ENCODE measurements around the gene UNC50.
A peak's percentile ranks its signal among the peaks of the same experiment; 100 is the strongest.

Gene UNC50

DNA sequence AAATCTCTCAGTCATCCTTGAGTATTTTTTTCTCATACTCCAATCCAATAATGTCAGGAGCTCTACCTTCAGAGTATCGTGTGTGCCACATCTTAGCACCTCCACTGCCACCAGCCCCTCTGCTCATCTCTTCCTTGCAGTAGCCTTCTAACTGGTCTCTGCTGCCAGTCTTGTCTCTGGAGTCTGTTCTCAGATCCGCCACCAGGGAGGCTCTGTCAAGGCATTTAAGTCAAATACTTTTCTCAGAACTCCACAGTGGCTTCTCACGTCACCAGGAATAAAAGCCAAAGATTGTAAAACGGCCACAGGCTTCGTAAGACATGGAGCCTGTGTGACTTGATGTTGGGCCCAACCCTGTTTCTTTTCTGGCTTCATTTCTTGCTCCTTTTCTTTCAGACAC, 7.1 kb downstream of the UNC50 start:
- DNase-seq = no peak

DNA sequence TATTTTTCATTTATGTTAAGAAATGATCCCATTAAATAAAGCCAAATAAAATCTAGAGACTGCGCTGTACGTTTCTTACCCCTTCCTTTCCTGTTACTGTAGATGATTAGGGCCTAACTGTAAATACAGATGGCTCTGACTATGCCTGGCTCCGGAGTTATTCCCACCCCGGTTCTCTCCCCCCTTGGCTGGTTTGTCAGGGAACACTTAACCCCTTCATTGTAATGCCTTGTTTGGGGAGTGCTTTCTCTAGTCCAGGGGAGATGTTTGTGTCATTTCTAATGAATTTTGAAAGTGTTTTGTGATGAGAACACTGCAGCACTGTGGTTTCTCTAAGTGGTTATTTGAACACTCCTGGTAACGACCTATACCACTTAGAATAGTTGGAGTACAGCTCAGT, 8.8 kb downstream of the UNC50 start:
- no peak for DNase-seq

DNA sequence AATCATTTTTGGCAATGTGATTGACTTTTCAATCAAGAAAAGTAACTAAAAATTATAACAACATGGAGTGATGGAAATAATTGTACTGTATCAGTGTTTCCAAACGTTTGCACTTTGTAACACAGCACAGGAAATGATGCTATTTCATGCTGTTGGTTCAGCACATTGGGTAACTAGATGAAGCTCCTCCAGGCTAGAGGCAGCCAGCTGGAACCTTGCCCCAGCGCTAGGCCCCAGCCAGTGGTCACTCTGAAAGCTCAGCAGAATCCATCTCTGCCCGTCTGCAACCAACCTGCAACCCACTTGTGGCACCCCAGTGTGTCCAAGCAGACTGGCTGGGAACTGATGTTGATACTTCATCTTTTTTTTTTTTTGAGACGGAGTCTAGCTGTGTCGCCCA, 15.3 kb downstream of the UNC50 start:
- no peak for DNase-seq

DNA sequence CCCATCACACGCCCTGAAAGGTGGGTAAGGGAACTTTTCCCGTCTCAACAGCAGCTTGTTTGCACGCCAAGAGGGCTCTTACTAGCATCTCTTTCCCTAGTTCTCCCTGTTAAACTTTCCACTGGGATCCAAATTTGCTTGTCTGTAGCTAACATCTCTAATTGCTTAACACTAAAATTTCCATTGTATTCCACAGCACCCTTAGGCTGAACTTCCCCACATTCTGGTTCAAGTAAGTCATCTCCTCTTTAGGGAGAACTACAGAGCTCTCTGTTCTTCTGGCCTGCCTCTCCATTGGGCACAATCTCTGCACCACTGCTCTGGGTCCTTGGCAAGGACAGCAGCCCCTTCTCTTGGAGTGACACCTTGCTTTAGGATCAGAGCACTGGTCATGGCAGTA, 24.0 kb downstream of the UNC50 start:
- DNase-seq = no peak

DNA sequence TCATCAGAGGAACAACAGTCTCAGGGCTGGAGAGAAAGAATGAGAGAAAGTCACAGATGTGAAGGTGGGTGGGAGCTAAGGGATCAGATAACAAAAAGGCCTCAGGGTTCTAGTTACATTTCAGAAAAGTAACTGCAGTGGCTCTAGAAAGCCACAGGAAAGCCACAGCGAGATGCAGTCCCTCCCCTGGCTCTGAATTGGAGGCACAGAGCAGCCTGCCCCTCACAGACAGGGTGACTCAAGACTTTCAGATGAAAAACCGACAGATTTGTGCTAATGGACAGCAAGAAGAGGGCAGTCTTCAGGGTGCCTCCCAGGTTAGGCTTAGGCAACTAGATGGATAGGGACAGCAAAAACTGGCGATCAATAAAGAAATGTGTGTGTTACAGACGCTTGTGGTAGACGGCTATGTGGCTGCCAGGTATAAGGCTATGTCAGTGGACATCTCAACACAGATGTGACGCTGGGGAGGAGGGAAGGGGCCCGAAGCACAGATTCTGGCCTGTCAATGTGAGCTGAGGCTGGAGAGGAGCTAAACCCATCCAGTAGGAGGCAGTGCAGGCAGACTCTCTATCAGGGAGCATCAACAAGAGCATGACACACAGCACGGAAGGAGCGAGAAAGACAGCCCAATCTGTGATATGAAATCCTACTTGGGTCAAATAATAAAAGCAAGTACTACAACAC, 26.2 kb downstream of the UNC50 start:
- DNase-seq = peak; percentile 21

DNA sequence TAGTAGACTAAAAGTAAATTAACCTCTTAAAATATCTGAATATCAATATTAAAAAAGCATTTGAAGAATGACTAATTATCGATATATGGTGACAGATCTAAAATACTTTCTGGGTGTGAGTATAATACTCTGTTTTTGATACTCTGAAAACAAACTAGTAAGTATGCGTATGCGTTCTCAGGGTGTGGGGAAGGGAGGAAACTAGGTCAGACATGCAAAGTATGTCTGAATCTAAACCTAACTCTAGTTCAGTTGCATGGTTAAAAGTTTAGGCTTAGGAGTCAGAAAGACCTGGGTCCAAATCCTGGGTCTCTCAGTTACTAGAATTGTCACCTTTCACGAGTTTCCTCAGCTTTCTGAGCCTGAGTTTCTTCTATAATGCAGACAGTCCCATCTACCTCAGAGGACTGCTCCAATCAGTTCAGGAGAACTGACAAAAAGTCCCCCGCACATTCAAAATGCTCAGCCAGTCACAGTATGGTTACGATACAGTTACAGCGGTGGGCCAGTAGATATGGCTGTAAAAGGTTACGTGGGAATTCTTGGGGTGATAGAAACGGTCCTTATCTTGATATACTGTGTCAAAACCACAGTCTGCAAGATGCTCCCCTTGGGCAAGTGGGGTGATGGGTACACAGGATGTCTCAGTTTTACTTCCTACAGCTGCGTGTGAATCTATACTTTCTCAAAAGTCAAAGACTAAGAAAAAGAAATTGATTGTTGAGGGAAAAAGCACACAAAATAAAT, 29.2 kb downstream of the UNC50 start:
- DNase-seq = peak; percentile 70

DNA sequence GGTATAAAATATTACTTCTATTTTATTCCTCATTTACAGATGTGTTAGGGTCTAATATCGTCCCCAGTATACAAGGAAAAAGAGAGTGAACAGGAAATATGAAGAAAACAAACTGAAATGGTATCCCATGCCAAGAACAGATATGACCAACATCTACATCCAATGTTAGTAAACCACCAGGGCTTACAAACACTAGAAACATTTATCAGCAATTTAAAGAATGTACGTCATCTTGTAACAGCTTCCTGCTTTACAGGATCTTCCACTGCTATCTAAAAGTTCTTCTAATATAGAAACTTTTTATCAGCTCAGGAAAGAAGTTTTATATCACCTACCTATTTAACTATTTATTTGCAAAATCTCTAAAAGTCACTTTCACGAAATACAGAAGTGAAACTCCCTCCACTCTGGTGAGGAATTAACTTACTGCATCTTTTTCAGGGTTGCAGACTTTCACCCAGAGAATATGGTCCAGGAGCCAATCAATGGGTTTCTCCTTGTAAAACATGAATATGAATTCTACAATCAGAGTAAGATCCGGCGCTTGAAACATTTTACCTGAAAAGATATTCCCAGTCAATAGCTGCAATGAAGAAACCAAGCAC, 35.2 kb downstream of the UNC50 start:
- no peak for DNase-seq

DNA sequence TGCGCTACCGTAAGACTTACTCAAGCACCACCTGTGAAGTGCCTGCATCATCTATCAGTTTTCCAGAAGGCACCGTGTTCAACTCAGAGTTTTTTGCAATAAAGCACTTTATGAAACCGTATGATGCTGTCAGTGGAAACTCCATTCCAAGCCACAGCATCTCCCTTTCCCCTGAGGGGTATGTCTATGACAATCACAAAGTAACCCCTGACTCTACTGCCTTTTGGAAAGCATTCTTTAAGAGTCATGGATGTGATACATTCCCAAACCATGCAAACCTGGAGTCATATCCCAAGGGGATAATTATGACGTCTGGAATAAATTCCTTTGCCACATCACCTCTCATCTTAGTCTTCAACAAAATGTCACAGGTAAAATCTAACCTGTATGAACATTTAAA, 39.2 kb downstream of the UNC50 start:
- DNase-seq = no peak

DNA sequence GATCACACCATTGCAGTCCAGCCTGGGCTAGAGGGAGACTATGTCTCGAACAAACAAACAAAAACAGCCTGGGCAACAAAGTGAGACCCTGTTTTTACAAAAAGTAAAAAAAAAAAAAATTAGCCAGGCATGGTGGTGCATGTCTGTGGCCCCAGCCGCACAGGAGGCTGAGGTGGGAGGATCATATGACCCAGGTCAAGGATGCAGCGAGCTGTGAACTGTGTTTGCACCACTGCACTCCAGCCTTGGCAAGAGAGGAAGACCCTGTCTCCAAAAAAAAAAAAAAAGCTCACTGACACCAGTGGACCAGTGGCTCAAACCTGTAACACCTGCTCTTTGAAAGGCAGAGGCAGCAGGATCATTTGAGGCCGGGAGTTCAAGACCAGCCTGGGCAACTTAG, 40.1 kb downstream of the UNC50 start:
- DNase-seq = no peak

DNA sequence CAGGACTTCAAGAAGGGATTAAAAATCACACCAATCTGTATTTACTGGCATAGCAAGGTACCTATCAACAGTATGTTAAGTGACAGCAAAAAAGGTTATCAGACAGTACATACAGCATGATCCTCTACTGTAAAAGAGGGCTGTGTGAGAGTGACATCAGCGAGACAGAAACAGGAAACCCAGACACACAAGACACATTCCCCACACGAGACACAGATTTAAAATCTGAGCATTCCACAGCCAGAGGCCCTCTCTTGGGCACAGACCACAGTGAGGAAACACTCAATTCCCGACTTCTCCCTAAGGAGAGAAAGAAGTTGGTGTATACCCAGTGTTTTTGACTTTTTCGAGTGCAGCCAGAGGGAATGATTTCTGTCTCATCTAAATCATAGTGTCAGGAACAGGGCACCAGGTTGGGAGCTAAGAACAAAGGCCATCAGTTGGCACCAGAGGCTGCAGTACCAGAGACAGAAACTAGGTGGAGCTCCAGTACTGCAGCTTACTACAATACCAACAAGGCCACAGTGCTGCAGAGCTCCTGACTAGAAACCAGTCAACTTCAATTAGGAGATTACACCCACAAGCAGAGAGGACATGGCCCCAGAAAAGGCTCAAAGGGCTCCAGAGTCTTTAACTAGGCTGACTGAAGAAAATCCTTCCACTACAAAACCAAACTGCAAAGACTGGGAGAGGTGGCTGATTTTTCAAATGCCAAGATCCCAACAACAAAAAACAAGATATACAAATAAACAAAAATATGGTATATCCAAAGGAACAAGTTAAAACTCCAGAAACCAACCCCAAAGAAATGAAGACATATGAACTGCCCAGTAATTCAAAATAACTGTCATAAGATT, 41.0 kb downstream of the UNC50 start:
- DNase-seq = peak; percentile 77

DNA sequence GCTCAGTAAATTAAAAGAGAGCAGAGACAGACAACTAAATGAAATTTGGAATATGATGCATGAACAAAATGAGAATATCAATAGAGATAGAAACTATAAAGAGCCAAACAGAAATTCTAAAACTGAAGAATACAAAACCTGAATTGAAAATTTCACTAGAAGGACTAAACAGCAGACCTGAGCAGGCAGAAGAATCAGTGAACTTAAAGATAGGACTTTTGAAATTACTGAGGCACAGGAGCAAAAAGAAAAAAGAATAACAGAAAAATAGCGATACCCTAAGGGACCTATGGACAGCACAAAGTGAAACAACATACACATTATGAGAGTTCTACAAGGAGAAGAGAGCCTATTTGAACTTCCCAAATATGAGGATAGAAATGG, 41.6 kb downstream of the UNC50 start:
- DNase-seq = no peak

DNA sequence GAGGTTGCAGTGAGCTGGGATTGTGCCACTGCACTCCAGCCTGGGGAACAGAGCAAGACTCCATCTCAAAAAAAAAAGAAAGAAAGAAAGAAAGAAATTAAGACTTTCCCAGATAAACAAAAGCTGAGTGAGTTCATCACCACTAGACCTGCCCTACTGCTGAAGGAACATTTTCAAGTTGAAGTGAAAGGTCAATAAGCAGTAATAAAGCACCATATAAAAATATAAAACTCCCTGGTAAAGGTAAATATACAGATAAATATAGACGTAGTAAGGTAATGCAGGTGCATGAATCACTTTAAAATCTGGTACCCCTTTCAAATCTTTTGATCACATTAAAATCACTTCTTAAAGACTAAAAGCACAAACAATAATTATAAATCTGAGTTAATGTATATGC, 42.6 kb downstream of the UNC50 start:
- no peak for DNase-seq

DNA sequence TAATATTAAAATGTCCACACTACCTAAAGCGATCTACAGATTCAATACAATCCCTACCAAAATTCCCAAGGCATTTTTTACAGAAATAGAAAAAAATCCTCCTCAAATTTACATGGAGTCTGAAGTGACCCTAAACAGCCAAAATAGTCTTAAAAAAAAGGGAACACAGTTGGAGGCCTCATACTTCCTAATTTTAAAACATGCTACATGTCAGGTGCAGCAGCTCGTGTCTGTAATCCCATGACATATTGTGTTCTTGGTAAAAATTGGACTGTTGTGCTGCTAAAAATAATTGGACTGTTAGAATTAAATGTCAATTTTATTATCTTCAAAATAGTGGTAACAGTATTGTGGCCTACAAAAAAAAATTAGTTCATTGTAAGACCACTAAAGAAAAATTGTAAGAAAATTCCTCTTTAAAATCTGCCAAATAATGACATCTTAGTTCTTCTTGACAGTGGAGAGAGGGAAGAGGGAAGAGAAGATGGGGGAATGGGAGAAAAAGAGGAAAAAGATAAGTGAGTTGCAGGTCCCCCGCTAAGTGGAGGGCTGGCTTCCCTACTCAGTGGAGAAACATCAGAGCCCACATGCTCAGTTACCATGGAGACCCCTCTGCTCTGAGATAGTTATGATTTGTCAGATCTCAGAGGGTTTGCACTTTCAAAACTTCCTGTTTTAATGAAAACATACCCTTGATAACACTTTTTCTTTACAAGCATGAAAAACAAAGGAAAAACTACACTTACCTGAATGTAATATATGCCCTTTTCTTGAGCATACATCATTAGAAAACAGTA, 46.5 kb downstream of the UNC50 start:
- peak; percentile 53 for DNase-seq

DNA sequence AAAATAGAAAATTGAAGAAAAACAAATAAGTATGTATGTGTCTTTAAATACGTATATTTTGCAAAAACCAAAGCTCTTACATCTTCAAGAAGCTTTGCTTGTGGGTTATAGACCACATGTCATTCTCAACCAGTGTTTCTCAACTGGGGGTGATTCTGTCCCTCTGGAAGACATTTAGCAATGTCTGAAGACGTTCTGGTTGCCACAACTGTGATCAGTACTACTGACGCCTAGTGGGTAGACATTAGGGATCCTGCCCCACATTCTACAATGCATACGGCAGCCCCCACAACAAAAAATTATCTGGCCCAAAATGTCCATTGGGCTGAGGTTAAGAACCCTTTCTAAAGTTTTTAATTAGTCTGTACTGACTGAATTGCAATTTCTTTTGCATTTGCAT, 48.4 kb downstream of the UNC50 start:
- DNase-seq = peak; percentile 66

DNA sequence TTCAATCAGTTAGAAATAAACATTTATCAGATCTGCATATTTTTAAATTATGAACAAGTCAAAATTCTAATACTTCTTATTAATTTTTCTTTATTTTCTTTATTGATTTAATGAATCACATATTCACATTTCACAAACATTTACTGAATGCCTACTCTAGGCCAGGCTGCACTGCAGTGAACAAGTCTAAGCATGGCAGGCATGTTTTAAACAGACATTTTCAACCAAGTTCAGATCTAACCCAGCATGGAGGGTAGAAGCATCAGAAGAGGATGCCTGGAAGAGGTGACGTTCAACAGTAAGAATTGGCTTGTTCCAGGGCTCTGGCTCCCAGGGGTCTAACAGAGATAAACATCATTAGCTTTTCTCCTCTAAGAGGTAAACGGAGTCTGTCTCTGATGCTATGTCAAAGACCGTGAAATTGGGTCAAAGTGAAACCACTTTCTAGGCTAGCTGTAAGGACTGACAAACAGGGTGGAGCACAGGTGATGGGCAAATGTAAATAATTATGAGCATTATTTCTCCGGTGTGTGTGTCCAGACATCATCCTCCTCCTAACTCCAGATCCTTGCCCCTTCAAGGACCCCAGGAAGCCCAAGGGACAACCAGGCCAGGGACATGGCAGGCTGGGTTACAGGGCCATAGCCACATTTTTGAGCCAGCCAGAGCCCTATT, 50.6 kb downstream of the UNC50 start:
- DNase-seq = peak; percentile 28

DNA sequence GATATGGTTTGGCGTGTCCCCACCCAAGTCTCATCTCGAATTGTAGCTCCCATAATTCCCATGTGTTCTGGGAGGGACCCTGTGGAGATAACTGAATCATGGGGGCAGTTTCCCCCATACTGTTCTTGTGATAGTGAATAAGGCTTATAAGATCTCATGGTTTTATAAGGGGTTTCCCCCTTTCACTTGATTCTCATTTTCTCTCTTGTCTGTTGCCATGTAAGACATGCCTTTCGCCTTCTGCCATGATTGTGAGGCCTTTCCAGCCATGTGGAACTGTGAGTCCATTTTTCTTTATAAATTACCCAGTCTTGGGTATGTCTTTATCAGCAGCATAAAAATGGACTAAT, 51.1 kb downstream of the UNC50 start:
- DNase-seq = peak; percentile 25

DNA sequence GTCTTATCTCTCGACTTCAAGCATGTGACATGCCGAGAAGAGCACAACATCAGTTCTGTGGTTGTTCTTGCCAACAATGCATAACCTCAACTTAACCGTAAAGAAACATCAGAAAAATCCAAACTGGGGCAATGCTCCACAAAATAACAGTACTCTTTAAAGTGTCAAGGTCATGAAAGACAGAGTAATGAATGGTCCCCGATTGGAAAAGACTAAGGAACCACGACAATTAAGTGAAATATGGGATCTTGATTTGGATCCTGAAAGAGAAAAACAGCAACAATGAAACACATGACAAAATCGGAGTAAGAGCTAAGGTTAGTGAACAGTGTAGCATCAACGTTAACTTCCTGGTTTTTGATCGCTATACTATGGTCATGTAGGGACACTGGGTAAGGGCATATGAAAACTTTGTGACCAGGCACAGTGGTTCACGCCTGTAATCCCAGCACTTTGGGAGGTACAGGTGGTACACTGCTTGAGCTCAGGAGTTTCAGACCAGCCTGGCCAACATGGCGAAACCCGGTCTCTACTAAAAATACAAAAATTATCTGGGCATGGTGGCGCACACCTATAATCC, 55.2 kb downstream of the UNC50 start:
- DNase-seq = peak; percentile 74

DNA sequence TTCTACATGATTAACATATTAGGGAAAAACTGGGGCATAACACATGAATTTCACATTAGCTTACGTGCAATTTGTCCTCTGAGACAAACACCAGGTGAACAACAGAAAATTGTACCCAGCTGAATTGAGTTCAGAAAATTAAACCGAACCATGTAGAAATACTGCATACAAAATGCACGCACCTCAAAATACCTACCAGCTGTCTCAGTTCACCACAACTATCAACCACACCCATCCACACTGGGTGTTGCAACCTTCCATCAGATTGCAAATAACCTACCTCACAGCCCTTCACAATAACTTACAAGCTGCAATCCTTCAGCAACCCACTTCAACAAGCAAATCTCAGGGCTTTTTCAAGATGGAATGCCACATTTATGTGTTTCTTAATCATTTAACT, 55.9 kb downstream of the UNC50 start:
- DNase-seq = peak; percentile 74

DNA sequence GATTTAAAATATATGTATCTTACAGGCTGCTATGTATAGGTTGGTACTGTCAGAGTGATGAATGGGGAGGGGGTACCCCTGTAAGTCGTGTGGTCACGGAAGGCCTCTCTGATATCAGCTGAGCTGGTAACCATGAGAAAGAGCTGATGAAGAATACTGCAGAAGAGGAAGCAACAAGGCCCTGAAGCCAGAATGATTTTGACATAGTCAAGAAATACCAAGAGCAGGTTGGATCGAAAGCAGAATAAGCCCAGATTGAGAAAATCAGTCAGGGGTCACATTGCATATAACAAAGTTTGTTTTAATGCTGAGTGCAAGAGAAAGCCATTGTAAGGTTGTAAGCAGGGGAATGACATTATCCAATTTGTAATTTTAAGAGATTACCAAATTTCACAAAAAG, 57.3 kb downstream of the UNC50 start:
- DNase-seq = no peak

All from central memory CD4-positive, alpha-beta T cell (primary cell).